Endothelial cell of umbilical vein (primary cell): ENCODE measurements around the gene HHIPL2. TPM values are rescaled to one million over a fixed set of nuclear protein-coding genes. Genes with fewer than 3 reads are reported as not detected.

ENCODE experiments used
- BruUV-seq: library from RNA; stranded (reverse); fragments of 400-500 nt; replicated peaks from 2 replicates; lab custom pipeline; 2021; lab: Mats Ljungman, UMichigan
- CTCF ChIA-PET: fragments of 300-600, 350-600 bp; sonication (Branson Sonifier 250); formaldehyde crosslinking; loops from one replicate; lab custom pipeline; 2021; ENCODE audit warnings: antibody characterized with exemption, inconsistent platforms; lab: Charles Lee
- POLR2A ChIA-PET: fragments of 300-600, 350-600 bp; sonication (Branson Sonifier 250); formaldehyde crosslinking; loops from one replicate; lab custom pipeline; 2021; ENCODE audit warnings: antibody characterized with exemption, inconsistent platforms; lab: Charles Lee
- DNase-seq: peaks from one replicate; pipeline ENCODE4 v3.0.0-alpha.2; 2011; ENCODE audit warnings: low read depth, low spot score
- FAIRE-seq: peaks from 2 replicates; lab custom pipeline; 2011; peaks lifted over from hg19 to GRCh38; lab: Jason Lieb, UNC
- H2AFZ ChIP-seq: 2 replicates; pipeline ENCODE4 v1.6.0; 2012; ENCODE audit warnings: low read depth, low read length, control low read depth, inconsistent platforms
- H3K27ac ChIP-seq: 2 replicates; pipeline ENCODE4 v1.5.1; 2011; ENCODE audit warnings: low read depth, mild to moderate bottlenecking, control low read depth, low read length, moderate library complexity; ENCODE audit not compliant: insufficient read depth
- H3K27me3 ChIP-seq, 2 experiments: 2 replicates each; pipeline versions ENCODE4 v1.6.0 to v1.6.1; 2011; ENCODE audit warnings: low read length in 2 of 2, mixed read lengths in 1 of 2; ENCODE audit not compliant: control insufficient read depth in 2 of 2, insufficient read depth in 2 of 2
- H3K36me3 ChIP-seq, 2 experiments: 2 replicates in 1 of 2; 3 replicates in 1 of 2; pipeline ENCODE4 v1.5.1; 2011; ENCODE audit warnings: low read length in 2 of 2, mild to moderate bottlenecking in 1 of 2, moderate library complexity in 1 of 2; ENCODE audit not compliant: control insufficient read depth in 2 of 2, insufficient read depth in 2 of 2; ENCODE audit errors: extremely low read depth in 1 of 2
- H3K4me1 ChIP-seq: 3 replicates; pipeline ENCODE4 v1.5.1; 2011; ENCODE audit warnings: mild to moderate bottlenecking, low read length; ENCODE audit not compliant: control insufficient read depth, insufficient read depth; ENCODE audit errors: extremely low read depth
- H3K4me2 ChIP-seq: 2 replicates; pipeline ENCODE4 v1.6.1; 2011; ENCODE audit warnings: low read length, control low read depth, mixed read lengths; ENCODE audit not compliant: insufficient read depth
- H3K4me3 ChIP-seq, 3 experiments: fragments of 200-600 bp in 1 of 3; sonication (generic), shearing (Covaris generic) in 1 of 3; replicated peaks in 1 of 3; 2 replicates each; pipeline ENCODE4 v1.5.1; 2011 to 2016; ENCODE audit warnings: control low read depth in 3 of 3, low read length in 3 of 3, mild to moderate bottlenecking in 2 of 3, inconsistent platforms in 1 of 3, low read depth in 1 of 3, moderate library complexity in 1 of 3; ENCODE audit not compliant: insufficient read depth in 1 of 3
- H3K79me2 ChIP-seq: 2 replicates; pipeline ENCODE4 v1.6.0; 2012; ENCODE audit warnings: low read length, inconsistent platforms; ENCODE audit not compliant: control insufficient read depth, insufficient read depth
- H3K9ac ChIP-seq: replicated peaks from 2 replicates; pipeline ENCODE3; 2011; ENCODE audit warnings: low read length, control low read depth; ENCODE audit not compliant: insufficient read depth; ENCODE audit errors: extremely low read depth
- H3K9me1 ChIP-seq: replicated peaks from 3 replicates; pipeline ENCODE4 v1.6.0; 2011; ENCODE audit warnings: mild to moderate bottlenecking, low read length; ENCODE audit not compliant: control insufficient read depth, insufficient read depth; ENCODE audit errors: extremely low read depth
- H3K9me3 ChIP-seq: replicated peaks from 2 replicates; pipeline ENCODE4 v1.5.1; 2012; ENCODE audit warnings: low read length, inconsistent platforms; ENCODE audit not compliant: control insufficient read depth, insufficient read depth
- H4K20me1 ChIP-seq: replicated peaks from 2 replicates; pipeline ENCODE3; 2011; ENCODE audit warnings: mild to moderate bottlenecking, low read length; ENCODE audit not compliant: control insufficient read depth, insufficient read depth; ENCODE audit errors: extremely low read depth
- EZH2 ChIP-seq: IDR thresholded peaks from 2 replicates; pipeline ENCODE4 v1.6.1; 2012; ENCODE audit warnings: borderline replicate concordance, low read depth, mild to moderate bottlenecking, moderate library complexity, low read length, inconsistent platforms; ENCODE audit not compliant: severe bottlenecking
- FOS ChIP-seq: IDR thresholded peaks from 2 replicates; pipeline ENCODE4 v1.6.1; 2011; ENCODE audit warnings: mild to moderate bottlenecking, low read length, moderate library complexity, borderline replicate concordance; ENCODE audit not compliant: insufficient read depth
- GATA2 ChIP-seq: IDR thresholded peaks from 2 replicates; pipeline ENCODE4 v1.7.0; 2011; ENCODE audit warnings: low read depth, mild to moderate bottlenecking, moderate library complexity, mixed read lengths, low read length; ENCODE audit not compliant: insufficient read length, insufficient read depth
- JUN ChIP-seq: IDR thresholded peaks from 2 replicates; pipeline ENCODE4 v1.6.1; 2011; ENCODE audit warnings: borderline replicate concordance, low read depth; ENCODE audit not compliant: insufficient read length, insufficient read depth
- MYC ChIP-seq: IDR thresholded peaks from one replicate; pipeline ENCODE4 v1.6.1; 2011; ENCODE audit warnings: mild to moderate bottlenecking, low read depth, low read length
- POLR2A ChIP-seq: IDR thresholded peaks from 2 replicates; pipeline ENCODE4 v1.6.1; 2012; ENCODE audit warnings: low read depth, mild to moderate bottlenecking, control low read depth, low read length
- POLR2AphosphoS5 ChIP-seq: IDR thresholded peaks from 2 replicates; pipeline ENCODE4 v1.6.1; 2012; ENCODE audit warnings: low read depth, mild to moderate bottlenecking, control low read depth, low read length, moderate library complexity; ENCODE audit not compliant: insufficient read depth
- dilution Hi-C: fragments of 300-500 bp; cut with MboI; formaldehyde crosslinking; loops from one replicate; pipeline ENCODE4 v1.15.0; 2019; ENCODE audit warnings: low sequenced_read_pairs; ENCODE audit not compliant: extremely low pct_ligation_motif_present
- intact Hi-C: fragments of 100-400 bp; cut with micrococcal nuclease; formaldehyde crosslinking; loops from one replicate; pipeline ENCODE4 v1.10.0; 2022
- polyA plus RNA-seq, 4 experiments: library from polyadenylated mRNA; depleted of rRNA in 3 of 4; stranded (reverse) in 3 of 4; unstranded in 1 of 4; fragments of >200 nt; gene quantifications; 2 replicates each; pipeline versions ENCODE4 v1.2.1 to v1.2.3, GENCODE V29; 2011 to 2012; ENCODE audit warnings: missing spikeins in 1 of 4
- total RNA-seq: library from RNA; stranded (reverse); gene quantifications from 2 replicates; pipeline ENCODE4 v1.2.3, GENCODE V29; 2021
- TF ChIP-seq, protein P1 (sequence below), 2 donors: IDR thresholded peaks; 1 replicate in 1 of 2; 2 replicates in 1 of 2; pipeline ENCODE4 v1.5.1; 2011; ENCODE audit warnings: low read length in 2 of 2, mild to moderate bottlenecking in 2 of 2, moderate library complexity in 2 of 2, control low read depth in 1 of 2, inconsistent platforms in 1 of 2, low read depth in 1 of 2; ENCODE audit not compliant: insufficient read depth in 1 of 2; ENCODE audit errors: extremely low read depth in 1 of 2
- TF ChIP-seq, protein P2 (sequence below): IDR thresholded peaks from 2 replicates; pipeline ENCODE4 v1.6.1; 2011; ENCODE audit not compliant: insufficient read depth, insufficient read length

HHIPL2 gene
- total and polyA plus RNA-seq, 2 donors (not counting 3 experiments of a cell fraction or from before 2014, with no cell fraction given) = 0.03 TPM; not detected in 1

DNA sequence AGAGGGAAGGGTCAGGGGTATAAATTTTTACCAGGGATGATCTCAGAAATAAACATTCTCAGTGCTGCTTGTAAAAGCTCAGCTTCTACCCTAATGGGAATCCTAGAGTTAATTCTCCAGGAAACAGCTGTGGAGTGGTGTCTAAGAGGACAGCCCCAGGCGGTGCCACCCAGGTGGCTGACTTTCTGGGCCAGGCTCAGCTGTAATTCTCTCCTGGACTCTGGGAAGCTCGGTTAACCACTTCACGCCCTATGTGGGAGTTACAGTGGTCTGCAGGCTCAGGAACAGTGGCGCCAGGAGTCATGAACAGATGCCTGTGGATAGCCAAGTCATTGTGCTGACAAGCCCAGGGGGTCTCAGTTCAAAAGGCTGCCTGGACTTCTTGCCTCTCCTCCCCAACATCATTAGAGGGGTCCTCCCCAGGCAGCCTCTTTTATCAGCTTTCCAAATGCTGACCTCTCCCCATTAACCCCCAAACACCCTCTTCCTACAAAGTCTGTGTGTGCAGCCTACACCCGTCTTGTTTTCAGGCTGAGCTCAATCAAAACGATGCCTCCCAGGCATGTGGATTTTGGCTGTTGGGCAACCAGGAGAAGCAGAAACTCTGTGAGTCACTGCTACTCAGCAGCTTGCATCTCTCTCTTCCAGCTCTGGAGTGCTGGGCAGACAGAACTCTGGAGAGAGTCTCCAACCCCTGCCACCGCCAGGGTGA, 1.2 kb downstream of the HHIPL2 start:
- no peak overlapping the region for H2AFZ ChIP-seq
- H3K79me2 ChIP-seq = no peaks in the 10 kb centered on the region
- no peak overlapping the region for H3K27ac ChIP-seq
- DNase-seq (no peak), FAIRE-seq (no peak)
- BruUV-seq = no TSS peak
- H3K4me2 ChIP-seq = no peak overlapping the region
- no peaks in the 10 kb centered on the region for H3K9me3 ChIP-seq
- H4K20me1 ChIP-seq = no peaks in the 10 kb centered on the region
- dilution Hi-C loops (no loop called here), intact Hi-C loops (loop anchor here (2.0 kb wide), 1 partner anchor 88 kb away; no protein-coding TSS in a partner anchor)
- H3K4me3 ChIP-seq = no peak overlapping the region
- peaks cover 3 to 5% of the 10 kb centered on the region in 2 experiments for H3K27me3 ChIP-seq
- POLR2A ChIA-PET = no interaction called here
- H3K9ac ChIP-seq = no peak overlapping the region
- H3K9me1 ChIP-seq = no peaks in the 10 kb centered on the region
- H3K36me3 ChIP-seq = no peaks in the 10 kb centered on the region
- CTCF ChIA-PET = interaction anchor here (0.8 to 1.2 kb wide), 3 partner anchors 15 to 577 kb away, joined by 3 to 4 read pairs (median 4); no protein-coding TSS in a partner anchor
- TF ChIP-seq EZH2 (no peak), POLR2A (no peak), FOS (no peak), JUN (no peak), POLR2AphosphoS5 (no peak), GATA2 (no peak), MYC (no peak)
- TF ChIP-seq, protein P1, sequence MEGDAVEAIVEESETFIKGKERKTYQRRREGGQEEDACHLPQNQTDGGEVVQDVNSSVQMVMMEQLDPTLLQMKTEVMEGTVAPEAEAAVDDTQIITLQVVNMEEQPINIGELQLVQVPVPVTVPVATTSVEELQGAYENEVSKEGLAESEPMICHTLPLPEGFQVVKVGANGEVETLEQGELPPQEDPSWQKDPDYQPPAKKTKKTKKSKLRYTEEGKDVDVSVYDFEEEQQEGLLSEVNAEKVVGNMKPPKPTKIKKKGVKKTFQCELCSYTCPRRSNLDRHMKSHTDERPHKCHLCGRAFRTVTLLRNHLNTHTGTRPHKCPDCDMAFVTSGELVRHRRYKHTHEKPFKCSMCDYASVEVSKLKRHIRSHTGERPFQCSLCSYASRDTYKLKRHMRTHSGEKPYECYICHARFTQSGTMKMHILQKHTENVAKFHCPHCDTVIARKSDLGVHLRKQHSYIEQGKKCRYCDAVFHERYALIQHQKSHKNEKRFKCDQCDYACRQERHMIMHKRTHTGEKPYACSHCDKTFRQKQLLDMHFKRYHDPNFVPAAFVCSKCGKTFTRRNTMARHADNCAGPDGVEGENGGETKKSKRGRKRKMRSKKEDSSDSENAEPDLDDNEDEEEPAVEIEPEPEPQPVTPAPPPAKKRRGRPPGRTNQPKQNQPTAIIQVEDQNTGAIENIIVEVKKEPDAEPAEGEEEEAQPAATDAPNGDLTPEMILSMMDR (IDR thresholded peaks at IDR 0.05; ENCODE audit: extremely low read depth in 1 of 2, insufficient read depth in 1 of 2, low read depth in 1 of 2, low read length in 2 of 2) = no peak
- TF ChIP-seq, protein P2, sequence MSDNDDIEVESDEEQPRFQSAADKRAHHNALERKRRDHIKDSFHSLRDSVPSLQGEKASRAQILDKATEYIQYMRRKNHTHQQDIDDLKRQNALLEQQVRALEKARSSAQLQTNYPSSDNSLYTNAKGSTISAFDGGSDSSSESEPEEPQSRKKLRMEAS = no peak
- no peaks in the 10 kb centered on the region for H3K4me1 ChIP-seq
